Measurements from ENCODE around the gene TANGO6.
"Not testable (repeated sequence)": the region's sequence is repeated elsewhere in the genome, so short reads cannot be mapped to it uniquely, and the experiment has no call there.

The TANGO6 gene

GRCh38 chr16:68987734-68988457 is 144.6 kb downstream of the TANGO6 start:
- no peaks in the 10 kb centered on the region for H3K9me3 ChIP-seq (ENCODE audit: control insufficient read depth in 2 of 2, low read length in 2 of 2)
- H3K36me3 ChIP-seq (ENCODE audit: control insufficient read depth in 2 of 2, insufficient read depth in 2 of 2, low read length in 2 of 2), result no peaks in the 10 kb centered on the region
- no peaks in the 10 kb centered on the region for H3K27me3 ChIP-seq (ENCODE audit: control insufficient read depth in 1 of 2, insufficient read depth in 2 of 2, low read length in 2 of 2)
- no peak overlapping the region for H3K4me3 ChIP-seq (ENCODE audit: low read length in 2 of 2)
- no peaks in the 10 kb centered on the region for H3K4me1 ChIP-seq (ENCODE audit: control insufficient read depth, insufficient read depth, low read length)
- H3K27ac ChIP-seq (ENCODE audit: low read length), result no peak overlapping the region
- no peak overlapping the region for H3K9ac ChIP-seq (ENCODE audit: low read length in 2 of 2)

GRCh38 chr16:68990172-68990845 is 147.0 kb downstream of the TANGO6 start:
- H3K27me3 ChIP-seq (ENCODE audit: control insufficient read depth in 1 of 2, insufficient read depth in 2 of 2, low read length in 2 of 2); H3K4me3 ChIP-seq (ENCODE audit: low read length in 2 of 2); H3K9ac ChIP-seq (ENCODE audit: low read length in 2 of 2); H3K36me3 ChIP-seq (ENCODE audit: control insufficient read depth in 2 of 2, insufficient read depth in 2 of 2, low read length in 2 of 2); H3K4me1 ChIP-seq (ENCODE audit: control insufficient read depth, insufficient read depth, low read length); H3K27ac ChIP-seq (ENCODE audit: low read length); H3K9me3 ChIP-seq (ENCODE audit: control insufficient read depth in 2 of 2, low read length in 2 of 2): not testable (repeated sequence)

GRCh38 chr16:68991075-68991474 is 147.7 kb downstream of the TANGO6 start:
- Histone ChIP-seq H3K9me3 (ENCODE audit: control insufficient read depth in 2 of 2, low read length in 2 of 2) (no peaks in the 10 kb centered on the region), H3K4me3 (ENCODE audit: low read length in 2 of 2) (no peak overlapping the region), H3K36me3 (ENCODE audit: control insufficient read depth in 2 of 2, insufficient read depth in 2 of 2, low read length in 2 of 2) (no peaks in the 10 kb centered on the region), H3K27ac (ENCODE audit: low read length) (no peak overlapping the region), H3K9ac (ENCODE audit: low read length in 2 of 2) (no peak overlapping the region), H3K27me3 (ENCODE audit: control insufficient read depth in 1 of 2, insufficient read depth in 2 of 2, low read length in 2 of 2) (no peaks in the 10 kb centered on the region), H3K4me1 (ENCODE audit: control insufficient read depth, insufficient read depth, low read length) (no peaks in the 10 kb centered on the region)

- no peaks in the 10 kb centered on the region for H3K4me1 ChIP-seq (ENCODE audit: control insufficient read depth, insufficient read depth, low read length)
- no peaks in the 10 kb centered on the region for H3K36me3 ChIP-seq (ENCODE audit: control insufficient read depth in 2 of 2, insufficient read depth in 2 of 2, low read length in 2 of 2)
- H3K27ac ChIP-seq (ENCODE audit: low read length), result no peak overlapping the region
Measured at GRCh38 chr16:68992521-68992920, 149.2 kb downstream of the TANGO6 start.

GRCh38 chr16:68993456-68993855 is 150.1 kb downstream of the TANGO6 start:
- Histone ChIP-seq H3K27ac (ENCODE audit: low read length) (no peak overlapping the region), H3K4me3 (ENCODE audit: low read length in 2 of 2) (no peak overlapping the region), H3K9ac (ENCODE audit: low read length in 2 of 2) (no peak overlapping the region), H3K27me3 (ENCODE audit: control insufficient read depth in 1 of 2, insufficient read depth in 2 of 2, low read length in 2 of 2) (no peaks in the 10 kb centered on the region), H3K9me3 (ENCODE audit: control insufficient read depth in 2 of 2, low read length in 2 of 2) (no peaks in the 10 kb centered on the region), H3K36me3 (ENCODE audit: control insufficient read depth in 2 of 2, insufficient read depth in 2 of 2, low read length in 2 of 2) (no peaks in the 10 kb centered on the region), H3K4me1 (ENCODE audit: control insufficient read depth, insufficient read depth, low read length) (no peaks in the 10 kb centered on the region)

More at GRCh38 chr16:68992521-68992920, 149.2 kb downstream of the TANGO6 start:
- Histone ChIP-seq H3K9me3 (ENCODE audit: control insufficient read depth in 2 of 2, low read length in 2 of 2) (no peaks in the 10 kb centered on the region), H3K27me3 (ENCODE audit: control insufficient read depth in 1 of 2, insufficient read depth in 2 of 2, low read length in 2 of 2) (no peaks in the 10 kb centered on the region), H3K9ac (ENCODE audit: low read length in 2 of 2) (no peak overlapping the region), H3K4me3 (ENCODE audit: low read length in 2 of 2) (no peak overlapping the region)

- H3K27me3 ChIP-seq (ENCODE audit: control insufficient read depth in 1 of 2, insufficient read depth in 2 of 2, low read length in 2 of 2), result no peaks in the 10 kb centered on the region
- H3K27ac ChIP-seq (ENCODE audit: low read length), result no peak overlapping the region
- H3K4me3 ChIP-seq (ENCODE audit: low read length in 2 of 2), result no peak overlapping the region
- H3K36me3 ChIP-seq (ENCODE audit: control insufficient read depth in 2 of 2, insufficient read depth in 2 of 2, low read length in 2 of 2), result no peaks in the 10 kb centered on the region
- H3K9me3 ChIP-seq (ENCODE audit: control insufficient read depth in 2 of 2, low read length in 2 of 2), result no peaks in the 10 kb centered on the region
- no peak overlapping the region for H3K9ac ChIP-seq (ENCODE audit: low read length in 2 of 2)
- no peaks in the 10 kb centered on the region for H3K4me1 ChIP-seq (ENCODE audit: control insufficient read depth, insufficient read depth, low read length)
Measured at GRCh38 chr16:68993885-68994284, 150.6 kb downstream of the TANGO6 start.

GRCh38 chr16:68994324-68994723 is 151.0 kb downstream of the TANGO6 start:
- Histone ChIP-seq H3K36me3 (ENCODE audit: control insufficient read depth in 2 of 2, insufficient read depth in 2 of 2, low read length in 2 of 2) (no peaks in the 10 kb centered on the region), H3K9ac (ENCODE audit: low read length in 2 of 2) (no peak overlapping the region), H3K9me3 (ENCODE audit: control insufficient read depth in 2 of 2, low read length in 2 of 2) (no peaks in the 10 kb centered on the region), H3K27ac (ENCODE audit: low read length) (no peak overlapping the region), H3K4me1 (ENCODE audit: control insufficient read depth, insufficient read depth, low read length) (no peaks in the 10 kb centered on the region), H3K4me3 (ENCODE audit: low read length in 2 of 2) (no peak overlapping the region), H3K27me3 (ENCODE audit: control insufficient read depth in 1 of 2, insufficient read depth in 2 of 2, low read length in 2 of 2) (no peaks in the 10 kb centered on the region)

- Histone ChIP-seq H3K4me3 (ENCODE audit: low read length in 2 of 2) (no peak overlapping the region), H3K27me3 (ENCODE audit: control insufficient read depth in 1 of 2, insufficient read depth in 2 of 2, low read length in 2 of 2) (no peaks in the 10 kb centered on the region), H3K27ac (ENCODE audit: low read length) (no peak overlapping the region), H3K4me1 (ENCODE audit: control insufficient read depth, insufficient read depth, low read length) (no peaks in the 10 kb centered on the region), H3K9ac (ENCODE audit: low read length in 2 of 2) (no peak overlapping the region), H3K9me3 (ENCODE audit: control insufficient read depth in 2 of 2, low read length in 2 of 2) (no peaks in the 10 kb centered on the region), H3K36me3 (ENCODE audit: control insufficient read depth in 2 of 2, insufficient read depth in 2 of 2, low read length in 2 of 2) (no peaks in the 10 kb centered on the region)
Measured at GRCh38 chr16:68995011-68995504, 151.7 kb downstream of the TANGO6 start.

GRCh38 chr16:68997564-68997963 is 154.2 kb downstream of the TANGO6 start:
- Histone ChIP-seq H3K27me3 (ENCODE audit: control insufficient read depth in 1 of 2, insufficient read depth in 2 of 2, low read length in 2 of 2) (no peaks in the 10 kb centered on the region), H3K27ac (ENCODE audit: low read length) (no peak overlapping the region), H3K9ac (ENCODE audit: low read length in 2 of 2) (no peak overlapping the region), H3K4me1 (ENCODE audit: control insufficient read depth, insufficient read depth, low read length) (no peaks in the 10 kb centered on the region), H3K9me3 (ENCODE audit: control insufficient read depth in 2 of 2, low read length in 2 of 2) (no peaks in the 10 kb centered on the region), H3K4me3 (ENCODE audit: low read length in 2 of 2) (no peak overlapping the region), H3K36me3 (ENCODE audit: control insufficient read depth in 2 of 2, insufficient read depth in 2 of 2, low read length in 2 of 2) (no peaks in the 10 kb centered on the region)

GRCh38 chr16:68999114-68999513 is 155.8 kb downstream of the TANGO6 start:
- Histone ChIP-seq H3K9me3 (ENCODE audit: control insufficient read depth in 2 of 2, low read length in 2 of 2) (no peaks in the 10 kb centered on the region), H3K4me1 (ENCODE audit: control insufficient read depth, insufficient read depth, low read length) (no peaks in the 10 kb centered on the region), H3K27me3 (ENCODE audit: control insufficient read depth in 1 of 2, insufficient read depth in 2 of 2, low read length in 2 of 2) (no peaks in the 10 kb centered on the region), H3K4me3 (ENCODE audit: low read length in 2 of 2) (no peak overlapping the region), H3K27ac (ENCODE audit: low read length) (no peak overlapping the region), H3K36me3 (ENCODE audit: control insufficient read depth in 2 of 2, insufficient read depth in 2 of 2, low read length in 2 of 2) (no peaks in the 10 kb centered on the region), H3K9ac (ENCODE audit: low read length in 2 of 2) (no peak overlapping the region)

- H3K27ac ChIP-seq (ENCODE audit: low read length), result no peak overlapping the region
- no peak overlapping the region for H3K4me3 ChIP-seq (ENCODE audit: low read length in 2 of 2)
- H3K27me3 ChIP-seq (ENCODE audit: control insufficient read depth in 1 of 2, insufficient read depth in 2 of 2, low read length in 2 of 2), result no peaks in the 10 kb centered on the region
- H3K9ac ChIP-seq (ENCODE audit: low read length in 2 of 2), result no peak overlapping the region
- H3K36me3 ChIP-seq (ENCODE audit: control insufficient read depth in 2 of 2, insufficient read depth in 2 of 2, low read length in 2 of 2), result no peaks in the 10 kb centered on the region
- no peaks in the 10 kb centered on the region for H3K9me3 ChIP-seq (ENCODE audit: control insufficient read depth in 2 of 2, low read length in 2 of 2)
- no peaks in the 10 kb centered on the region for H3K4me1 ChIP-seq (ENCODE audit: control insufficient read depth, insufficient read depth, low read length)
Measured at GRCh38 chr16:69003500-69003899, 160.2 kb downstream of the TANGO6 start.
